HepG2 (cell line): ENCODE results near the gene OR6C3.

Experiments used
- CTCF ChIP-seq: sonication (generic); formaldehyde crosslinking; IDR thresholded peaks from 2 replicates; pipeline ENCODE4 v1.5.0; 2020; ENCODE audit warnings: mild to moderate bottlenecking, missing genetic modification reagents, moderate library complexity
- EHMT2 ChIP-seq: fragments of 200-600 bp; sonication (generic); IDR thresholded peaks from 2 replicates; pipeline ENCODE4 v1.7.0; 2017; ENCODE audit warnings: antibody characterized with exemption, low read depth, low read length, borderline replicate concordance
- MTF1 ChIP-seq: sonication (generic); formaldehyde crosslinking; IDR thresholded peaks from 2 replicates; pipeline ENCODE4 v1.5.0; 2020; ENCODE audit warnings: missing genetic modification reagents
- ZNF160 ChIP-seq: sonication (generic); formaldehyde crosslinking; IDR thresholded peaks from 2 replicates; pipeline ENCODE4 v1.8.0; 2022; ENCODE audit warnings: mild to moderate bottlenecking, inconsistent platforms, missing genetic modification reagents
- ZNF207 ChIP-seq: fragments of 450-650 bp; IDR thresholded peaks from 2 replicates; pipeline ENCODE4 v1.6.1; 2016; ENCODE audit warnings: antibody characterized with exemption, borderline replicate concordance
- TF ChIP-seq, protein P1 (sequence below): sonication (generic); formaldehyde crosslinking; IDR thresholded peaks from 2 replicates; pipeline ENCODE4 v1.4.0; 2020; ENCODE audit warnings: missing genetic modification reagents
- TF ChIP-seq, protein P2 (sequence below): sonication (generic); formaldehyde crosslinking; IDR thresholded peaks from 2 replicates; pipeline ENCODE4 v1.4.0; 2020; ENCODE audit warnings: mild to moderate bottlenecking, missing genetic modification reagents

GRCh38 chr12:55296469-55296868, 34.1 kb upstream of the OR6C3 start, which contains the start of gene OR6C6:
- TF ChIP-seq, protein P1, sequence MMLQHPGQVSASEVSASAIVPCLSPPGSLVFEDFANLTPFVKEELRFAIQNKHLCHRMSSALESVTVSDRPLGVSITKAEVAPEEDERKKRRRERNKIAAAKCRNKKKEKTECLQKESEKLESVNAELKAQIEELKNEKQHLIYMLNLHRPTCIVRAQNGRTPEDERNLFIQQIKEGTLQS (CRISPR knock-in tag) = no peak
- TF ChIP-seq, protein P2, sequence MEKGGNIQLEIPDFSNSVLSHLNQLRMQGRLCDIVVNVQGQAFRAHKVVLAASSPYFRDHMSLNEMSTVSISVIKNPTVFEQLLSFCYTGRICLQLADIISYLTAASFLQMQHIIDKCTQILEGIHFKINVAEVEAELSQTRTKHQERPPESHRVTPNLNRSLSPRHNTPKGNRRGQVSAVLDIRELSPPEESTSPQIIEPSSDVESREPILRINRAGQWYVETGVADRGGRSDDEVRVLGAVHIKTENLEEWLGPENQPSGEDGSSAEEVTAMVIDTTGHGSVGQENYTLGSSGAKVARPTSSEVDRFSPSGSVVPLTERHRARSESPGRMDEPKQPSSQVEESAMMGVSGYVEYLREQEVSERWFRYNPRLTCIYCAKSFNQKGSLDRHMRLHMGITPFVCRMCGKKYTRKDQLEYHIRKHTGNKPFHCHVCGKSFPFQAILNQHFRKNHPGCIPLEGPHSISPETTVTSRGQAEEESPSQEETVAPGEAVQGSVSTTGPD (CRISPR knock-in tag) = no peak
- TF ChIP-seq CTCF (CRISPR knock-in tag) (no peak), EHMT2 (no peak), ZNF207 (no peak), ZNF160 (no peak), MTF1 (CRISPR knock-in tag) (no peak)
